Activated gamma-delta T cell (primary cell): Measurements from ENCODE around the gene PDXDC1.
"Not testable (repeated sequence)": the region's sequence is repeated elsewhere in the genome, so short reads cannot be mapped to it uniquely, and the experiment has no call there.

Source experiments
- DNase-seq: peaks from one replicate; lab custom pipeline; 2025; lab: John Stamatoyannopoulos, UW

Gene PDXDC1

GRCh38 chr16:15071916-15072769, 97.3 kb downstream of the PDXDC1 start:
- DNase-seq, result not testable (repeated sequence)

- DNase-seq, result no peak
Measured at GRCh38 chr16:15073101-15073500, 98.3 kb downstream of the PDXDC1 start.

GRCh38 chr16:15076161-15076560, 101.3 kb downstream of the PDXDC1 start:
- not testable (repeated sequence) for DNase-seq

GRCh38 chr16:15080883-15081282, 106.1 kb downstream of the PDXDC1 start:
- DNase-seq, result not testable (repeated sequence)

GRCh38 chr16:15082788-15083187, 108.0 kb downstream of the PDXDC1 start:
- DNase-seq, result not testable (repeated sequence)

GRCh38 chr16:15090663-15091269, 115.9 kb downstream of the PDXDC1 start:
- not testable (repeated sequence) for DNase-seq

GRCh38 chr16:15093571-15093954, 118.7 kb downstream of the PDXDC1 start:
- DNase-seq, result not testable (repeated sequence)

GRCh38 chr16:15093955-15094827, 119.4 kb downstream of the PDXDC1 start, which contains the start of gene RRN3:
RRN3 (minus strand) TSS chr16:15094272; CDS start chr16:15094233, 39 bp downstream.
- DNase-seq, result peak; percentile 75

GRCh38 chr16:15096583-15096972, 121.8 kb downstream of the PDXDC1 start:
- DNase-seq, result not testable (repeated sequence)

GRCh38 chr16:15099366-15099909, 124.6 kb downstream of the PDXDC1 start:
- DNase-seq, result not testable (repeated sequence)

- DNase-seq, result not testable (repeated sequence)
Measured at GRCh38 chr16:15100372-15100987, 125.7 kb downstream of the PDXDC1 start.

GRCh38 chr16:15127641-15128425, 153.0 kb downstream of the PDXDC1 start:
- DNase-seq, result not testable (repeated sequence)

- DNase-seq, result not testable (repeated sequence)
Measured at GRCh38 chr16:15130256-15130932, 155.6 kb downstream of the PDXDC1 start.

GRCh38 chr16:15130943-15131700, 156.3 kb downstream of the PDXDC1 start:
- DNase-seq, result not testable (repeated sequence)

- DNase-seq, result not testable (repeated sequence)
Measured at GRCh38 chr16:15132719-15133428, 158.0 kb downstream of the PDXDC1 start.

- DNase-seq, result not testable (repeated sequence)
Measured at GRCh38 chr16:15133554-15133953, 158.7 kb downstream of the PDXDC1 start.

GRCh38 chr16:15134752-15135482, 160.1 kb downstream of the PDXDC1 start:
- not testable (repeated sequence) for DNase-seq
